Stimulated activated CD4-positive, alpha-beta T cell treated with anti-CD3 and anti-CD28 coated beads, Interleukin-4, amount 100 ng/mL, for 24 hours (primary cell): ENCODE data around the gene SVIL.
"Not testable (repeated sequence)": the region's sequence is repeated elsewhere in the genome, so short reads cannot be mapped to it uniquely, and the experiment has no call there.

Source experiments
- DNase-seq: peaks from one replicate; pipeline ENCODE4 v3.0.0-alpha.2; 2020

The SVIL gene

GRCh38 chr10:29570248-29570647 lies 64.5 kb downstream of the SVIL start:
- not testable (repeated sequence) for DNase-seq

DNA sequence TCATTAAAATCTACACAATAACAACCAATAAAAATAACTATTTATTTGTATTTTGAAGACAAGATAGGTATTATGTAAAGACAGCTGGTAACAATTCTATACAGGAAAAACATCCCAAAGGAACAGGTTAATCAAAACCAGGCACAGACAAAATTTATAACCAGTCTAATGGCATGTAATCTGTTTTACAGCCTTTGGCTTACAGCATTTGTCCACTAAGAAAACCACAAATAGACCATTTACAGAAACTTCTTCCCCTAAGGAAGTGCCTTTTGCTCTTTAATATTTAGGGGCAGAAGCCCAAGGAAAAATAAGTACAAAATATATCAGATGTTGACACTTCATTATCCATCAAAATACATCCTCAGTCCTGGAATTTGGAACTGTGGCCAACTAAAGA lies 65.0 kb downstream of the SVIL start:
- DNase-seq = no peak

- DNase-seq = no peak
These were observed 67.8 kb downstream of the SVIL start for GRCh38 chr10:29567003-29567402.

GRCh38 chr10:29566209-29566608 lies 68.6 kb downstream of the SVIL start:
- not testable (repeated sequence) for DNase-seq

DNA sequence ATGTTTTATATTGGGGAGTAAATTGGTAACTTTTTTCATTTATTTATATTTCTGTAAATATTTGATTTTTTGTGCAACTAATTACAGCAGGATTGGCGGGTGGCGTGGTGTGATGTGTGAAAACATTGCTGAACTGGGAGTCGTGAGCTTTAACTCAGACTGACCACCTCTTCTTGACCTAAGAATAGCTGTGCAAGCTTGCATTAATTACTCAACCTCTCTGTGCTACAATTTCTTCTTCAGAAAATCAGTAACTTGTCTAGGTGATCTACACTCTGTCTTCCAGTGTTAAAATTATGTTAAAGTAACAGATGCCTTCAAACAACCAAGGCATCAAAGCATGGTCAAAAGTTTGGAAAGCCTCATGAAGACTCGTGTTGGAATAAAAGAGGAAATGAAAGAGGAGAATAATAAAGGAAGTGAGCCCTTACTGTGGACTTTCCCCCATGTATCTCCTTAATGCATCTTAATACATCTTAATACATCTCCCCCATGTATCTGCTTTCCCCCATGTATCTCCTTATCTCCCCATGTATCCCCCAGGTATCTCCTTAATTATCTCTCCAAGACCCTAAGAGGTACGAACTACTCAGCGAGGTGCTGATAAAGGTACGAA lies 71.2 kb downstream of the SVIL start:
- DNase-seq = no peak

DNA sequence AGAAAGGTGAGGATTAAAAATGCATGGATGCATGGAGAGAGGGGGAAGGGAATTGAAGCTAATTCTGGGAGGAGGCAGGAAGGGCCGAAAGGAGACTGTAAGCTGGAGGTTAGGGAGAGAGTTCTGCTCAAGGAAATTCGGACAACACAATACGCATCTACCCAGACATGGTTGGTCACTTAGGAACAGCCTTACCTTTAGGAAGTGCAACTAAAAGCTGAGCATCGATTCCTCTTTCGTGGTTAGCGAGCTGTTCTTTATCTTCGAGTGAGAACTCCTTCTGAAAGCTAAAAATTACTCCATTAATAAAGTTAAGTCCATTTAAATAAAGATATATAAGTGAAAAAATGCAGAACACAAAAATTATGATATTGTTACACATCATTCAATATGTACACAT lies 71.8 kb downstream of the SVIL start:
- not testable (repeated sequence) for DNase-seq

DNA sequence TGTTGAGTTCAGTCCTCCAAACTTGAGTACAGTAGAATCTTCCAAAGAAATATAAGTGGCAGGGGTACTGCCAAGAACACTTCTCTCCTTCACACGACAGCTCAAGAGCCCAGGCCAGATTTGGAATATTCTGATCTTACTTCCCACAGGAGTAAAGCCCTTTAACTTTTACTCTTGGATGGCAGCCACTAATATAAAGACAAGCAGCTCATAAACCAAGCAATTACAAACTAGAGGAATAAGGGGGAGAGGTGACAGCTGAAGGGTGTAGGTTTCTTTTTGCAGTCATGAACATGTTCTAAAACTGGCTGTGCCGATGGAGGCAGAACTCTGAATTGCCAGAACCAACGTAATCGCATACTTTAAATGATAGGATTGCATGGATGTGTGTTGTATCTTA lies 74.8 kb downstream of the SVIL start:
- no peak for DNase-seq

- DNase-seq = no peak
These were observed 77.1 kb downstream of the SVIL start for GRCh38 chr10:29557665-29558064.

DNA sequence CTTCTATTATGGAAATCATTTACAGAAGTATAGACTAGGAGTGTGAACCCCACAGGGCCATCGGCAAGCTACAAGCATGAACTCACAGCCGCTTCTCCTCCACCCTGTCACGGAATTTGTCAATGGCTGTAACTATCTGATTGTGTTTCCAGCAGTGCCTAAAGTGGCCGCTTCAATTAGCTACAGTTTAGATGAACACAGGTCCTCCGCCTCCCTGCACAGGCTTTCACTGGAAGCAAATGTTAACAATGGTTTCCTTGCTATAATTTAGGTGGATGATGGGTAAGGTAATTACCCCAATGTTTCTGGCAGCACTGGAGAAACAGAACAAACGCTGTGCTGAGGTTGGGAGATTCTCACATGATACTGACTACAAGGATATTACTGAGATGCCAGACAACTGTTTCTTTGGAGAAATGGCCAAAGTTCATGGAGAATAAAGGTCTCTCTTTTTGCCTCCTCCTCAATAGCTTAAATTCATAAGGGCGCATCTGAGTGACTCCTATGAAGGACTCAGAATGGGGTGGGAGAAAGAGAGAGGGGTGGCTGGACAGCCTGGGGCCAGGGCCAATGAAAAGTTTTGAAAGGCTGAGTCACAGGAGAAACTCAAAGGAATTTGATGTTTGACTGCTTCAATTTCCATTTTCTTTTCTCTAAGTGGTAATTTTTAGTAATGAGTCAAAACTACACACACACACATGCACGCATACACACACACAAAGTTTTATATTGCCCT lies 78.9 kb downstream of the SVIL start:
- no peak for DNase-seq

DNA sequence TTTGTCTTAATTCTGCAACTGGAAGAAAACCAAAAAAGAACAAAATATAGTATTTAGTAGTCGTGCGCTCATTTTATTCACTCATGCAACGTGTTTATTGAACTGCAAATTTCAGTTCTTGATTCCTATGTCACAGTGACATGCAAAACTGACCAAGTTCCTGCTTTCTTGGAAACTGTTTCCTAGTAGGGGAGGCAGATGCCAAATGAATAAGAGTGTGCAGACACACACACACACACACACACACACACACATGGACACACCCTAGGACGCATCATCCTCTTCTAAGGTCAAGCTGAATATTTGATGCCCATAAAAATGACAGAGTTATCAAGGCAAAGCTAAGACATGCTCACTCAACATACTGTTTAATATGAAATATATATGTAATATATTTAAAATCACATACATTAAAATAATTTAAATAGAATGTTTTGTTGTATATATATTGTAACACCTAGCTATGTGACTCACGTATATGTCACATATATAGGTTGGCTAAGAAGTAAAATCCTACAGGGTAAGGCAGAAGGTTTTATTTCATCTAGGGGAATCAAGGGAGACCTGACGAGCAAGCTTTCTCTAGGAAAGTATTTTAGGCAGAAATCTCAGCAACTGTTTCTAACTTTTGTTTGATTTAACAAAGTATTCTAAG lies 79.6 kb downstream of the SVIL start:
- no peak for DNase-seq

DNA sequence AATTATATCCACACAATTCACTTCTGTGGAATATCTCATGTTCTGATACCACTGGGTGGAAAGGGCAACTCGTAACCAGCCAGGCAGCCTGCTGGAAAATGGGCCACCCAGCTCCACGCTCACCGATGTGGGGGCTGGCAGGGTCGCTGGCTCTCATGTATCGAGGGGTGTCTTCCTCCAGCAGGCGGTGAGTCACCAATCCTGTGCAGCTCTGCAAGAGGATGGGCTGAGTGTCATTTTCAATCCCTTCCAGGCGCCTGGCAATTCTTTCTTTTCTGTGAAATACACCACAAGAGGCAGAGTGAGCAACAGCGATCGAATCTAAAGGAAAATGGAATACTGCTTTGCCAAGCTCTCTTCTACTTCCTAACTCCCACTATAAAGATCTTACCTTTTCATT lies 80.1 kb downstream of the SVIL start:
- no peak for DNase-seq

DNA sequence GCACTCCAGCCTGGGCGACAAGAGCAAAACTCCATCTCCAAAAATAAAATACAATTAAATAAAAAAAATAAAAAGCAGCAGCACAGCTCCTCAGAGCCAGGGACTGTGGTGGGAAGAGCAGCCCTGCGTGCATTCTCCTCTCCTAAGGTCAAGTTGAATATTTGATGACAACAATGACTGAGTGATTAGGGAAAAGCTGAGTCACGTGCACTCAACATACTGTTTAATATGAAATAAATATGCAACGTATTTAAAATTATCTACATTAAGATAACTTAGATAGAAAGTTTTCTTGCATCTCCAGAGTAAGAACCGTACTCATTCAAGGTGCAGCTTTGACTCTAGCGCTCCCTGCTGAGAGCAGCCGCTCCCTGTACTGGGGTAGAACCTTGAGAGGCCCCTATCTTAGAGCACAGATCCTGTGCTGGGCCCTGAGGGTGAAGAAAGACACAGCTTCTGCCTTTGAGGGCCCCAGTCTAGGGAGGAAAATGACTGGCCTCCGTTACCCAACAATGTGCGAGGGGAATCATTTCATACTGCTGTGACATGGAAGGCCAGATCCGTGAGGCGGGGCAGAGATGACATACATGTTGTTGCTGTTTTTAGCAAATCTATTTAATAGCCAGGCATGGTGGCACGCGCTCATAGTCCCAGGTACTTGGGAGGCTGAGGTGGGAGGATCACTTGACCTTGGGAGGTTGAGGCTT lies 81.1 kb downstream of the SVIL start:
- no peak for DNase-seq

DNA sequence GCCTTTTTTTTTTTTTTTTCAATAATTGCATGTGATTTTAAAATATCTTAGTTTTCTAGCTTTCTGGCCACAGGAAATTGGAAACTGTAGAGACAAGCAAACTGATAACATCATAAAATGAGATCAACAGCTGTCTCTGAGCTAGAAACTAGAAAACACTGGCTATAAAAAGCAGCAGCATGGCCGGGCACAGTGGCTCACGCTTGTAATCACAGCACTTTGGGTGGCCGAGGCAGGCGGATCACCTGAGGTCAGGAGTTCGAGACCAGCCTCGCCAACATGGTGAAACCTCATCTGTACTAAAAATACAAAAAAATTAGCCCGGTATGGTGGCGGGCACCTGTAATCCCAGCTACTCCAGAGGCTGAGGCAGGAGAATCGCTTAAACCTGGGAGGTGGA lies 81.7 kb downstream of the SVIL start:
- not testable (repeated sequence) for DNase-seq

DNA sequence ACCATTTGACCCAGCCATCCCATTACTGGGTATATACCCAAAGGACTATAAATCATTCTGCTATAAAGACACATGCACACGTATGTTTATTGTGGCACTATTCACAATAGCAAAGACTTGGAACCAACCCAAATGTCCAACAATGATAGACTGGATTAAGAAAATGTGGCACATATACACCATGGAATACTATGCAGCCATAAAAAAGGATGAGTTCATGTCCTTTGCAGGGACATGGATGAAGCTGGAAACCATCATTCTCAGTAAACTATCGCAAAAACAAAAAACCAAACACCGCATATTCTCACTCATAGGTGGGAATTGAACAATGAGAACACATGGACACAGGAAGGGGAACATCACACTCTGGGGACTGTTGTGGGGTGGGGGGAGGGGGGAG lies 85.3 kb downstream of the SVIL start:
- not testable (repeated sequence) for DNase-seq

GRCh38 chr10:29546773-29547313 lies 87.9 kb downstream of the SVIL start:
- DNase-seq = no peak

DNA sequence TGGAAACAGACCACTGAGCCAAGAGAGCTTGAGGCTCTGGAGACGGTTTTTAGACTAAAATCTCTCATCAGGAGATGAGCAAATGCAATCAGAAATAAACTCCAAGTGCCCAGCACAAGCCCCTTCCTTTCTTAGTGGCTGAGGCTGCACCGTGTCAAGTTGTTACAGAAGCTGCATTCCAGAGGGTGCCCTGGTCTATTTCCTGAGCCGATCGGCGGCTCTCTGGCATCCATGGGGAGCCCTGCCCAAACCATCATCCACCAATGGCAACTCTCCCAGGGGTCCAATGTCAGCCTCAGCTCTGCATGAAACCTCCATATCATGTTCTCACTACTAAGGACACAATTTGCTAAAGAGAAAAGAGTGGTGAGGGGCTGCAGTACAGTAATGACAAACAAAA lies 89.6 kb downstream of the SVIL start:
- no peak for DNase-seq

DNA sequence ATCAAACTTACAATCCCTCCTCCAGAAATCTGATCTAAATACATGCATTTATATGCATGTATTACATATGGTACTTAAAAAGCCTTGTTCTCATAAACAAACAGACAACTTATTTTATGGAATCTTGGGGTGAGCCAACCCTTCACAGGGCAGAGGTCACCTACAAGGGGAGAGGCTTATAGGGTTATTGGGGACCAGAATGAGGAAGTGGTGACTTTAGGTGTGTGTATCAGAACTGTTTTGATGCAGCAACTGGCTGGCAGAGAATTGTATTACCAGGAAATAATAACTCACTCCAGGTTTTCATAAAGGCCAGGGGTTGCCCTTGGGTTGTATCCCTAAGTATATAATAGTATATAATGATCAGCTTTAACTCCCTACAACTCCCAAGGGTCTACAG lies 91.1 kb downstream of the SVIL start:
- no peak for DNase-seq

GRCh38 chr10:29542723-29543122 lies 92.0 kb downstream of the SVIL start:
- no peak for DNase-seq

- DNase-seq = no peak
These were observed 93.2 kb downstream of the SVIL start for GRCh38 chr10:29541422-29542210.

GRCh38 chr10:29540016-29540415 lies 94.8 kb downstream of the SVIL start:
- DNase-seq = no peak

GRCh38 chr10:29539412-29539811 lies 95.4 kb downstream of the SVIL start:
- no peak for DNase-seq

- no peak for DNase-seq
These were observed 97.0 kb downstream of the SVIL start for GRCh38 chr10:29537799-29538198.

DNA sequence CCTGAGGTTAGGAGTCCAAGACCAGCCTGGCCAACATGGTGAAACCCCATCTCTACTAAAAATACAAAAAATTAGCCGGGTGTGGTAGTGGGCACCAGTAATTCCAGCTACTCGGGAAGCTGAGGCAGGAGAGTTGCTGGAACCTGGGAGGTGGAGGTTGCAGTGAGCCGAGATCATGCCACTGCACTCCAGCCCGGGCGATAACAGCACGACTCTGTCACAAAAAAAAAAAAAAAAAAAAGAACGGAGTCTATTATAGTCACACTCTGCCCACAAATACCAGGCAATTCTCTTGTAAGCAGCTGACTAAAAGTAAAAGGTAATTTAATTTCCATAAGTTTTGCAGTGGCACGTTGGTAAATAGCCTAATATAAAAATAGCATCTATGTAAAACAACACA lies 98.1 kb downstream of the SVIL start:
- not testable (repeated sequence) for DNase-seq
